GM19025 (cell line): Measurements from ENCODE around the gene SOCS6.
"Not testable (repeated sequence)": the region's sequence is repeated elsewhere in the genome, so short reads cannot be mapped to it uniquely, and the experiment has no call there.

Source experiments
- ATAC-seq: cut with Tn5 transposase; IDR thresholded peaks from one replicate; pipeline ENCODE4 v1.9.1; 2021; ENCODE audit warnings: mild to moderate bottlenecking, low read depth, moderate library complexity; ENCODE audit not compliant: unreplicated experiment

The SOCS6 gene

DNA sequence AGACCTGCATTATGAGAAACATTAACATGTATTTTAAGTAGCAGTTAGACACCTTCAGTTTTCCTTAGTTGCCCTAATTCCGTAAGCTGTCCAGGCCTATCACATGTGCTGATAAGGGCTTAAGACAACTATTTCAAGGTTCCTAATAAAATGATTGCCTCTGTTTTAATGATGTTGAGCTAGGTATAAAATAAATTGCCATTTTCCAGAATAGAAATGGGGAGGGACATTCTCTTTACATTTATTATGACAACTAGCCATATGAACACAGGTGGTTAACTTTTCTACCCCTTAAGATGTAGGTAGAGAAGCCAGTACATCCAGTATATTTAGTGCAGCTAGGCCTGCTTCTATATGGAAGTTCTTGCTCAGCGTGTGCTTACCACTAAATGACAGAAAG, 65.9 kb downstream of the SOCS6 start:
- ATAC-seq, result no peak

DNA sequence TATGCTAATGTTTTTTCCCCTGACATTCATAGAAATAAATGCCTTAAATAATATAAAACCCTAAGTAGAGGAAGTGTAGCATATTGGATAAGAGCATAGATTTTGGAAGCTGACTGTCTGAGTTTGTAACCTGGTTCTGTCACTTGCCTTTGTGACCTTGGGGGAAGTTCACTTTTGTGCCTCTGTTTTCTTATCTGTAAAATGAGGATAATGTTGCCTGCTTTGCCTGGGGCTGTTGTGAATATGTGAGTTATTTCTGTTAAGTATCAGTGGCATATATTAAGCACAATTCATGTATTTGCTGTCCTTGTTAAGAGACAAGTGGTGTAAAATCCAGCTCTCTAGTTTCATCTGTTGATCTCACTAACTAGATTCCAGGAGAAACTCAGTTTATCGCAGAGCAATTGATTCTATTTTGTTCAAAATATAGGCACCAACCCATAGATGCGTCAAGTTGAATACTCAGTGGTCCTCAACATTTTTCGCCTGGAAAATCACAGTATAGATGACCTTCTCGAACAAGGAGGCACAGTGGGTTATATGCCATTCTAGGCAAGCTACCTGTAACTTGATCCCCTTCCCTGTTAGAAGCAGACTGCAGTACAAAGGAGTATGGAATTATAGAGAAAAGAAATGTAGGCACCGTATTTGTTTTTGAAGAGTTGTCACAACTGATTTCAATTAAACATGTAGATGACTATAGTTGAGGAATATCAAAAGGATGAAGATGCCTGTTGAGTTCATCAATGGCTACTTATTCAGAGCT, 67.0 kb downstream of the SOCS6 start:
- ATAC-seq, result no peak

DNA sequence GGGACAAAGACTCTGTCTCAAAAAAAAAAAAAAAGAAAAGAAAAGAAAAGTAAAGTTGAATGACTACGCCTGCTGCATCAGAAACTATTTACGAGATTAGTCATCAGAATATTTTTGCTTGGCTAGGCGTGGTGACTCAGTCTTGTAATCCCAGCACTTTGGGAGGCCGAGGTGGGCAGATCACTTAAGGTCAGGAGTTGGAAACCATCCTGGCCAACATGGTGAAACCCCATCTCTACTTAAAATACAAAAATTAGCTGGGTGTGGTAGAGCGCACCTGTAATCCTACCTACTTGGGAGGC, 69.2 kb downstream of the SOCS6 start:
- ATAC-seq, result peak; percentile 56

DNA sequence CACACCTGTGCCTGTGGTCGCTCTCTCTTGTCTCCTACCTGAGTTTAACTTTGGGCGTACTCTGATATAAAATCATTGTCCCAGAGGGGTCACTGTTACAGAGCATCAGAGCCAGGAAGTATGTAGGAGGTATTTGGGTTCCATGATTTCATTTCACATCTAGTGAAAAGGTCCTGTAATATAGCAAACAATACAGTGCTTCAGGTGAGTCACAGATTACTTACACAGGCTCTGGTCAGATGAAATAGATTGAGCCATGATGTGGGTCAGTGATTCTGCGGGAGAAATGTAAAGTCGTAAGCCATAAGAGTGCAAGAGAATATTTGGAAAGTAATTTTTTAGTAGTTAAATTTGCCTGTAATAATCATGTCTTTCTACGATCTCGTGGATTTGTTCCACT, 70.2 kb downstream of the SOCS6 start:
- no peak for ATAC-seq

DNA sequence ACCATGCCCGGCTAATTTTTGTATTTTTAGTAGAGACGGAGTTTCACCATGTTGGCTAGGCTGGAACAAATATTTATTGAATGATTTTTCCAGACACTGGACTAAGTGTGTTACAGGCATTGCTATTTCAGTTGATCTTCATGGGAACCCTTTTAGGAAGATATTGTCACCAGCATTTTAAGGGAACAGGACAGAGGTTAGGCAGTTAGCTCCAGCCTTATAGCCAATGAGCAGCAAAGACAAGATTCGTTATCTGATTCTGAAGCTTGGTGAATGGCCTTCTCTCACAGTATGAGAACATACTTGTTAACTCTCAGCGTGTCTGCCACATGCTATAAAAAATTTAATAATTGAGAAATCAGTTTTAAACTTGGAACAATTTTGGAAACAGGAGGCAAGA, 73.4 kb downstream of the SOCS6 start:
- ATAC-seq, result no peak

DNA sequence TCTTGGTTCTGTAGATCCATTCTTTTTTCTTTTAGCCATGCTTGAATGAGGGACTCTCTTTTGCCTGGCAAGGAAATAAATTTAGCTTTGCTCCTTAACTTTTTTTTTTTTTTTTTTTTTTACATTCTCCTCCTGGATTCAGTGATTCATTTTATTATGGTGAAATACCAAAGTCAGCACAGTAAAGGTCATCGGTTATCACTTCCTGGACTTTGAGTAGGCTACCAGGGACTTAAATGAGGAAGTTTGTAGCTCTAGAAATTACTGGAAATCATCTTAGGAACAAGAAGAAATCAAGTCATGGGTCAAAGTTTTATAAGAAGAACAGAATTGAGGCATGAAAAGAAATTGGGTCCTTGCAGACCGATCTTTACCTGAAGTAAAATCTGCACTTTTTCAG, 75.0 kb downstream of the SOCS6 start:
- no peak for ATAC-seq

DNA sequence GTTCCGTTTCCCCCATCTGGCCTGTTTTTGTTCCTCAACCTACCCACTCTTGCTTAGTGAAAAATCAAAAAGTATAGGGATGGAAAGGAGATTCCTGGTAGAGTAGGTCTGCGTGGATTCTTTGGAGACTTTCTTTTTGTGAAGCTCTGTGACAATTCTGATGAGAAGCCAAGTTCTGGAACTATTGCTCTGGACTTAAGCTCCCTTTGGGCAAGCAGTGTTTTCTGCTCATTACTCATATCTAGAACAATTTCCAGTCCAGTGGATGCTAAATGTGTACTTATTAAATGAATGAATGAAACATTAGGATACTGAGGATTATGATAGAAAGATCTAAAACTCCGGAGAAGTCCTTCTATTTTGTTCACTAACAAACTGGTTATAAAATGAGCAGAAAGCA, 76.5 kb downstream of the SOCS6 start:
- ATAC-seq, result no peak

DNA sequence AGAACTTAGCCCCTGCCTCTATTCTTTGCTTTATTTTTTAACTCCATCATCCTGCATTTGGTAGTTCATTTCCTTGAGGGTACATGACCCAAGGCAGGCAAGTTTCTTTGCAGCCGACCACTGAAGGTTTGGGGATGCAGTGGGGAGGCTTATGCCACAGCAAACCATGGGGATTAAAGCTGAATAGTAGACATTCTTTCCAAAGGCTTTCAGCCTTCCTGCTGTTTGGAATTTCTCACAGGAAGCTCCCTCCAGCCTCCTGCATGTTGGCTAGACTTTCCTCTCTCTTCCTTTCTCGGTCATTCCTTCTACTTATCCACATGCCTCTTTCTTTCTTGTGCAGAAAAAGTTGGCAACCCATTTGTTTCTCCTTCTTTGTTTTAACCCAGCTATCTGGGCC, 77.3 kb downstream of the SOCS6 start:
- ATAC-seq, result no peak

DNA sequence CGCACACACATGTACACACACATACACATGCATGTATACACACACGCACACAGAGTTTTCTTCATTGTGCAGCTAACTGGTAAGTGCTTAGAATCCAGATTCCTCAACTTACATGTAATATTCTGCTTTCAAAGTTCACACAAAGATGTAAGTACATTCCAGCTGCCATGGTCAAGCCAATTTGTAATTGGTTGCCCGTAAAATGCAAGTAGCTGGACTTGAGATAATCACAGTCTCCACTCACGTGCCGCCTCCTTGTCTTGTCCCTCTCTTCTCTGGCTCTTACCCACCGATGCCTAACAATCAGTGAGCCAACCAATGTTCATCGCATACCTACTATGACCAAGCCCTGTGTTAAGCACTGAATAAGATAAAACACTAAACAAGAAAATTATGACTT, 77.8 kb downstream of the SOCS6 start:
- no peak for ATAC-seq

DNA sequence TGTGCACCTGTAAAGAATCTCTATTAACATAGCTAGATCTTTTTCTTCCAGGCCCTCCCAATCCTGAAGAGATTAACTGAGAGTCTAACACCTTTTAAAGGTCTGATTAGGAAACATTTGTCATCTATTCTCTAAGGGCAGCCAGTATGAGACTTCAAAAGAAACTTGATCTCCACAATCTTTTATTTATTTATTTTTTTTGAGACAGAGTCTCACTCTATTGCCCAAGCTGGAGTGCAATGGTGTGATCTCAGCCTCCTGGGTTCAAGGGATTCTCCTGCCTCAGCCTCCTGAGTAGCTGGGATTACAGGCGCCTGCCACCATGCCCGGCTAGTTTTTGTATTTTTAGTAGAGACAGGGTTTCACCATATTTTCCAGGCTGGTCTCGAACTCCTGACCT, 78.5 kb downstream of the SOCS6 start:
- not testable (repeated sequence) for ATAC-seq

DNA sequence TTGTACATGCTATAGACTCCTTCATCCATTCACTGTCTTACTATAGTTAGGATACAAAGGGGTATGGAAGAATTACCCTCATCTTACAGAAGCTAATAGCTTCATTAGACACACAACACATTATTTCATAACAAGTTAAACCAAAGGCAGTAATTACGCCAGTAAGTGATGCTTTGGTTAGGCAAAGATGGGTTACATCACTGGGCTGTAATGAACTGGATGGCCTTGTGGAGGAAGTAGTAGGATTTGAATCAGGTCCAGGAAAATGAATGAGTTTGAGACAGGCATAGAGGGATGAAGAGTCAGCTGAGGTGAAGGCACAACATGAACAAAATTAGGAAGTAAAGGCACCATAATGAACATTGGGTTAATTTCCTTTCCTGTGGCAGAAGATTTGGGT, 80.1 kb downstream of the SOCS6 start:
- ATAC-seq, result no peak

DNA sequence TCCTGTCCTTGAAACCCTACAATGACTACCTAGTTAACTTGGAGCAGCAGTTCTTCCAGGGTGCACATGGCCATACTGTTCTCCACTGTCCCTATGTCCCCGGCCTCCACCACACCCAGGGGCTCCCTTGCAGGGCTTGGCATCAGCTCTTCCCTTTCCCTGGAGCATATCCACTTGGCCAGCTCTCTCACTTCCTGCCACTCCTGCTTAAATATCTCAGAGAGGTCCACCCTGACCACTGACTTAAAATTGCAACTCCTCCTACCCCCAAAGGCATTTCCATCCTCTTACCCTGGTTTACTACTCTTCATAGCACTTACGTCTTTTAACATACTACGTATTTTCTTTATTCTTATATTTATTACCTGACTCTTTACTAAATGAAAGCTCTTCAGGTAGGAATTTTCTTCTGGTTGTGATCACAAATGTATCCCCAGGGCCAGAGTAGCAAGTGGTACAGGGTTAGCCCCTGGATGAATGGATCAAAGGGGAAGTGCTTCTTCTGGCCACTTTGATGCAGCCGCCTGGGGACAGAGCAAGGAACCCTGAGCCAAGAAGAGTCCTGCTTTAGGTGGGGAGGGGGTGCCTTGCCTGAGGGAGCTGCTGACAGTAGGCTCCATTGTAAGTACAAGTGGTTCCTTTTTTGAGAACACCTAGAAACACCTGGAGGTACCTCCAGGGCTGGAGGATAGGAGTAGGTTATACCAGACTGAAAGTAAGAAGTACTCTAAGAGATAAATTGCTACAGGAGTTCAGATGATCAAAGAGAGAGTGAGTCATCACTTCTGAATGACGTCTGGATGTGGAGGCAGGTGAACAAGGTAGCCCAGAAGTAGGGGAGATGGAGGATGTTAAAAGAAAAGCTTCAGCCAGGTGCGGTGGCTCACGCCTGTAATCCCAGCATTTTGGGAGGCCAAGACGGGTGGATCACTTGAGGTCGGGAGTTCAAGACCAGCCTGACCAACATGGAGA, 82.2 kb downstream of the SOCS6 start:
- no peak for ATAC-seq

DNA sequence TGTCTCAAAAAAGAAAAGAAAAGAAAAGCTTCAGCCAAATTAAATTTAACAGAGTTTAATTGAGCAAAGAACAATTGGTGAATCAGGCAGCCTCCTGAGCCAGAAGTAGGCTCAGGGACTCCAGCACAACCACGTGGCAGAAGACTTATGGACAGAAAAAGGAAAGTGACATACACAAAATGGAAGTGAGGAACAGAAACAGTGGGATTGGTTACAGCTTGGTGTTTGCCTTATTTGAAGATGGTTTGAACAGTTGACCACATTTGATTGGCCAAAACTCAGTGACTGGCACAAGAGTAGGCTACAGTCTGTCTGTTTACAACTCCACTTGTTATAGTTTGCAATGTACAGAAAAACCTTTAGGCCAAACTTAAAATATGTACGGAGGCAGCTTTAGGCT, 83.1 kb downstream of the SOCS6 start:
- no peak for ATAC-seq

DNA sequence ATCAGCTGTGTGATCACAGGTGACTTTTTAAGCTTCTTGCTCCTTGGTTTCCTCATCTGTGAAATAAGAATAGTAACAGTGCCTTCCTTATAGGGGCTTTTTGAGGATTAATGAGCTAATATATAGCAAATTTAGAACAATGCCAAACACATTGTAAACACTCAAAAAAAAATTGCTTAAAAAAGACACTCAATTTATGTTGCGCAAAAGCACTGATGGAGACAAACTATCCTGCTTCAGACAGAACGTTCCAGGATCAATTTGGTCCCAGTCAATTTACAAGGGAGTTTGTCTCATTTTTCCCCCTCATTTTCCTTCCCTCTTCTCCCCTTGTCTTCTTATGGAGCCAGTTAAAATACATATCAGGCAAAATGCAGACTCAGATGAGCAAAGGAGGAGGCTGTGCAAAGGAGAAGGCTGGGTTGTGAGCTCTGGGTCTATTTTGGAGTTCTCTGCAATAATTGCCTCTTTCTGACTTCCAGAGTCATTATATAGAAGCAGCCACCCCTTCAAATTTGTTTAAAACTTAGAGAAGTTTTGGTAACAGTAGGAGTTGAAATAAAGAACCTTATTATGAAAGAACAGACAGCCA, 83.7 kb downstream of the SOCS6 start:
- ATAC-seq, result no peak

DNA sequence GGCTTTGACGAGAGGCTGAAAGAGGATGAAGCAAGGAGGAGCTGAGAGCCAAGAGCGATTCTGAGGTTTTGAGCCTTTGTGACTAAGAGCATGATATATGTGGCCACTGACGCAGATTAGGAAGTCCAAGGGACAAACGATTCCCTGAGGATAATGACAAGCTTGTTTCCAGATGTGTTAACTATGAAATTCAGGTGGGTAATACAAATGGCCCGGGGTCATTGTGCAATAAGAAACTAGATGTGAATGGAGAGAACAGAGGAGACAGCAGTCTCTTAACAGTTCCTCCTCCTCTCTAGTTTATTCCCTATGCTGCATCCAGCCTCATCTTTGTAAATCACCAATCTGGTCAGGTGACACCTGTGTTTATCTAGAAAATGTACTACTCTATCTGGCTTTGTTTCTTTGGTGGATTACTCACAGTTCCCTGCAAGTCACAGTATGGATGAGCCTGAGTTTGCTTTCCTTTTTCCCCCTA, 84.2 kb downstream of the SOCS6 start:
- ATAC-seq, result no peak

DNA sequence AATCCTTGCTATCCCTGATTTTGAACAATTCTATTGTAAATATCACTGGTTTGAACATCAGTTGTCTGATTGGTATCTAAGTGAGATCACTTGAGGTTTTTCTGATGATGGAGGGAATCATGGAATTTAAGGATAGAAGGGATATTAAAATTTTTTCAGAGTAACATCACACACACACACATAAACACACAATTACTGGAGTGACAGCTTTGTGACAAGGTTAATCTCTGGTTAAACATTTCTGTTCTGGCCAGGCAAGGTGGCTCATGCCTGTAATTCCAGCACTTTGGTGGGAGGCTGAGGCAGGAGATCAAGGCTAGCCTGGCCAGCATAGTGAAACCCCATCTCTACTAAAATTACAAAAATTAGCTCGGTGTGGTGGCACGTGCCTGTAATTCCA, 85.3 kb downstream of the SOCS6 start:
- no peak for ATAC-seq

DNA sequence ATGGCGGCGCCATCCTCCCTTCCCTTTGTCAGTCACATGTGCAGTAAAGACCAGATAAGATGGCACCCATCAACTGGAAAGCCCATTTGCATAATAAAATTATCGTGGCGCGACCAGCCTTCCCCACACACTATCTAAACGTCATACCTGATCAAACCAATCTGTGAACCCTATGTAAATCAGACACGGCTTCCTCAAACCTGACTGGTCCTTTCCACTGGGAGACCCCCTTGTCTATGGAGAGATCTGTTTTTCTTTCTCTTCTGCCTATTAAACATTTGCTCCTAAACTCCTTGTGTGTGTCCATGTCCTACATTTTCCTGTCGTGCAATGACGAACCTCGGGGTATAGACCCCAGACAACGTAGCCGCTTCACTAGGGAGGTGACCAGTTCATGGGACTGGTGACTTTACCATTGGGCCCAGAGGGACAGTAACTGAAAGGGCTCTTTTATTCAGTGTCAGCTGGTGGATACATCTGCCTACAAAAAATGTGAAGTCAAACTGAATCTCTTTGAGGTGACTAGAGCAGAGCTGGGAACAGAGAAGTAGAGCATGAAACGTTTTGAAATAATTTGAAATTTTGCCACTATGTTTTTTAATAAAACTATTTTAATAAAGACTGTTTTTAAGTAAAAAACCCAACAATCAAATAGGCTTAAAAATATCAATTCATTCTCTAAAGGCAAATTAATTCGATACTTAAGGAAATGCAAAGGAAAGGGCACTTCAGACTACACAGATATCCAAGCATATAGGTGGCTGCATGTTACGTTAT, 87.5 kb downstream of the SOCS6 start:
- ATAC-seq, result no peak

DNA sequence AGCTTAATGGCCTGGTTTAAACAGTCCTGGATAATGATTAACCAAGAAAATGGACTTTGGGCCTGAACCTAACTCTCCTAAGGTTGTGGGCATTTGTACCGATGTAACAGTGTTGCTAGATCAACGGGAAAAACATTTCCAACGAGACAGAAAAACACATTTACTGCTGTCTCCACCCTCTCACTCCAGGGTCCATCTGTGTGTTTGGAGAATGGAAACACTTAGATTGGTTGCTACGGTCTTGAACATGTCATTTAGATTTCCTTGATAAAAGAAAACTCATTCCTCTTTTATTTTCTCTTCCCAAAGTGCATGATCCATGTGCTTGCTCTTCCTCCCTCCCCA, 88.0 kb downstream of the SOCS6 start:
- ATAC-seq, result no peak

DNA sequence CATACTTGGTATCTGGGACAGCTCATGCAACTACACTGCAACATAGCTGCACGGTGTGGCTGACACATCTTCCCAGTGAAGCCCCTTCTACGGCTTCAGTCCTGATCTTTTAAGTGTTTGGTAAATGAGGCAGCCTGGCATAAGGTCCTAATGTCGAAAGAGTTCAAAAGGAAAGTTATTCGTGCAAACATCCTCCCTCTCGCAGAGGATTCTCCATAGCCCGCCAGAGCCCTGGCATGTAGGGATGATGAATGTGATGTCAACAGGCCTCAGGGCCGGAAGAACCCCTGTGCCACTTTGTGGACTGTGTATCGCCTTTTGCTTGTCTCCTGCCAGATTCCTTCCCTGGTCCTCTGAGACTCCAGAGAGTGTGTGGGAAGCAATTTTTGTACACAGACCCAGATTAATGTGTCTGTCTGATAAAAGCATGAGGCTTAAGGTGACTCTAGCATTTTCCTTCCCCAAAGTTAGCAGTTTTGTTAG, 88.5 kb downstream of the SOCS6 start:
- no peak for ATAC-seq

DNA sequence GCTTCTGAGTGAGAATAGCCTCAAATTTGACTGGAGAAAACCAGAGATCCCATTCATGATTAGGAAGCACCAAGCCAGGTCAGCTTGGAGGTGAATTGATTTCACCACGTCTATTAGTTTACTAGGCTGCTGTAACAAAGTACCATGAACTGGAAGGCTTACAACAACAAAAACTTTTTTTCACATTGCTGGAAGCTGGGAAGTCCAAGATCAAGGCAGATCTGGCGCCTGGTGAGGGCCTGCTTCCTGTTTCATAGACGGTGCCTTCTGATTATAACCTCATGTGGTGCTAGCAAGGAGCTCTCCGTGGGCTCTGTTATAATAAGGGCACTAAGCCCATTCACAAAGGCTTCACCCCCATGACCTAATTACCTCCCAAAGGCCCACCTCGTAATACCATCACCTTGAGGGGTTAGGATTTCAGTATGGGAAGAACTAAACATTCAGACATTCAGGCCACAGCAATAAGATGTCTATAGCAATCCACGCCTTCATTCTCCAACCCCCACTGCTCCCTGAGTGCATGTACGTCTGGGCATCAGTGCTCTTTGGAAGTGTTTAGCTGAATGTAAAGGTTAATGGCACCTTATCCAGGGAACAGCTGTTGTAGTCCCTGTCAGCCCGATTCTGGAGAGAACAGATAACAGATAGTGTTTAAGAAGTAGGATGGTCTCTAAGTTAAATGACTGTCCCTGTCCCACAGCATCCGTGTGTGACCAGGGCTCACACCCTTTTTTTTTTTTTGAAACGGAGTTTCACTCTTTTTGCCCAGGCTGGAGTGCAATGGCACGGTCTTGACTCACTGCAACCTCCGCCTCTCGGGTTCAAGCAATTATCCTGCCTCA, 89.2 kb downstream of the SOCS6 start:
- no peak for ATAC-seq
